ENCODE data around the gene KRT6A. TPM values are rescaled to one million over a fixed set of nuclear protein-coding genes. Genes with fewer than 3 reads are reported as not detected.

The KRT6A gene
- 0.62 TPM for total RNA-seq

- DNase-seq = no peak
Measured at GRCh38 chr12:52493172-52493571, at the start of gene KRT6A. Gene KRT6A (minus strand): TSS chr12:52493257. CDS start chr12:52493188, 69 bp downstream.

GRCh38 chr12:52542157-52542556, 49.1 kb upstream of the KRT6A start:
- no peak for DNase-seq

DNA sequence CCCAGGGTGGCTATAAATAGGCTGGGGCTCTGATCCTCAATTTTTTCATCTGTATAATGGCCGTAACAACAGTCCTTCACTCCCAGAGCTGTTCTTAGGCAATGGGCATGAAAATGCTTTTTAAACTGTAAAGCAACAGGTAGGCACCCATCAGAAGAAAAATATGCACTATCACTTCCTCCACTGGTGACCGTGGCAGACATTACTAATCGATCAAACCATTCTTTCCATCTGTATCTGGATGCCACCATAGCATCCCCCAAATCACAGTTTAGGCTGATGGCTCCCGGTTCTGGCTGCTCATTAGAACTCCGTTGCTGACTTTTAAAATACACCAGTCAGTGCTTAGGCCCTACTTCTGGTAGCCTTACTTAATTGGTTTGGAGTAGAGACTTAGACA, 48.7 kb upstream of the KRT6A start:
- DNase-seq = no peak

DNA sequence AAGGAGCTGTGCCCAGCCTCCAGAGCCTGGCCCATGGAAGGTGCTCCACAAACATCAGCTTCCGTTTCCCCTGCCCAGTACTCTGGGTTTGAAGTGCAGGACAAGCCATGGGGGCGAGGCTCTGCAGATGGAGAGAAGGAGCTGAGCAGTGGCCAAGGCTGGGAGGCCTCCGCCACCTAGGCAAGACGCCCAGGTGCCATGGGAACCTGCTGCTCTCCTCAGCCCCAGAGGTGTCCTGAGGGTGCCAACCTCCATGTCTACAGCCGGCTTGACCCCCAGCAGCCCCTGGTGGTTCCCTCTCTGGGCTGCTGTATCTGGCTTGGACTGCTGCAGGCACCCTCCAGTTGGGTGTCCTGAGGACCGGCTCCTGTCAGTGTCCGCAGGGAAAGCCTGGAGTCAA, 47.5 kb upstream of the KRT6A start:
- DNase-seq = no peak

GRCh38 chr12:52539821-52540173, 46.7 kb upstream of the KRT6A start:
- no peak for DNase-seq

- no peak for DNase-seq
Measured at GRCh38 chr12:52539083-52539820, 46.2 kb upstream of the KRT6A start.

DNA sequence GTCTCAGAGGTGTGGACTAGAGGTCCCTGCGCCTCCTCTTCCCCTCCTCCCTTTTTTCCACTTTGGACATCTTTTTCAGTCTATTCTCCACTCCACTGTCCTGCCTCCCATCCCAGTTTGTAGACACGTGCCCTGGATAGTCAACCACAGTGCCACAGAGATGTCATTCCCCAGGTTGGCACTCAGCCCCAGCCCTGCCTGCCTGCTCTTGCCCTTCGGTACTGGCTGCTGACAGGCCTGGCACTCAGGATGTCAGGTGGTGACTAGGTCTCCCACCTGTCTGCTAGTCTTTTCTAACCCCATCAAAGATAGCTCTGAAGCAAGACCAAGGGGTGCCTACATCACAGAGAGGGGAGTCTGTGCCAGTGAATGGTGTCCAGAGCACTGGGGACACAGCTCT, 44.0 kb upstream of the KRT6A start:
- no peak for DNase-seq

DNA sequence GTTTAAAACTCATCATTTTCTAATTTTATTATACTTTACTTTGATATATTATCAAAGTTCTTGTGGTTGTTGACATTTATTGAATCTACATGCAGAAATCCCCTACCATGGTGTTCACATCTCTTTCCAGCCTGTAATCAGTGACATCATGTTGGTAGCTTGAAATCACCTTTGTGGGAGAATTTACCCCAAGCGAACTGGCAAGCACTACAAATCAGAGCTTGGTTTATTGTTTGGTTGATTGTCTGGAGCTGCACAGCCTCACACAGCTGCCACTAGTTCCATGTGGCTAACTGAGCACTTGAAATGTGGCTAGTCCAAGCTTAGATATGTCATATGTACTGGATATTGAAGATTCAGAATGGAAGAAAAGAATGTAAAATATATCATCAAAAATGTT, 42.5 kb upstream of the KRT6A start:
- DNase-seq = no peak

- DNase-seq = no peak
Measured at GRCh38 chr12:52534482-52534881, 41.4 kb upstream of the KRT6A start.

- DNase-seq = no peak
Measured at GRCh38 chr12:52533686-52534470, 40.8 kb upstream of the KRT6A start.

GRCh38 chr12:52532636-52533035, 39.6 kb upstream of the KRT6A start:
- DNase-seq = no peak

GRCh38 chr12:52531566-52532300, 38.7 kb upstream of the KRT6A start:
- DNase-seq = no peak

DNA sequence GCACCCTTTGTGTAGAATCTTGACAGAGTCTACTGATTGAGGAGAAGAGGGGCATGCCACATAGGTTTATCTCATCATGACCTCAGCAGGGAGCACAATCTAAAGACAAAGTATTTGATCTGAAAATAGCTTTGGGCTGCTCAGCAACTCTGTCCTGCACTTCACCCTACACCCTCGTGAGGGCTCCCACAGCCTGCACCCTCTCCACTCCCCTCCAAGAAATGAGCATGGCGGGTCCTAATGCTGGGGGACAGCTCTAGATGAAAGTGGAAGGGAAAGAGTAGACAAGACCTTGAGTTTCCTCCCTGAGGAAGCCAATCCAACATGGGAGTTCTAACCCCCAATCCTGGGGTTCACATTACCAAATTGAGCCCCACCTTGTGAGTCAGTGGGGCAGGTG, 37.8 kb upstream of the KRT6A start:
- no peak for DNase-seq

- no peak for DNase-seq
Measured at GRCh38 chr12:52530366-52530765, 37.3 kb upstream of the KRT6A start.

- no peak for DNase-seq
Measured at GRCh38 chr12:52529846-52530245, 36.8 kb upstream of the KRT6A start.

GRCh38 chr12:52529417-52529816, 36.4 kb upstream of the KRT6A start:
- no peak for DNase-seq

GRCh38 chr12:52528641-52529143, 35.6 kb upstream of the KRT6A start:
- DNase-seq = peak; percentile 44

GRCh38 chr12:52527121-52527800, 34.2 kb upstream of the KRT6A start:
- DNase-seq = no peak

GRCh38 chr12:52526511-52526951, 33.5 kb upstream of the KRT6A start:
- DNase-seq = no peak

DNA sequence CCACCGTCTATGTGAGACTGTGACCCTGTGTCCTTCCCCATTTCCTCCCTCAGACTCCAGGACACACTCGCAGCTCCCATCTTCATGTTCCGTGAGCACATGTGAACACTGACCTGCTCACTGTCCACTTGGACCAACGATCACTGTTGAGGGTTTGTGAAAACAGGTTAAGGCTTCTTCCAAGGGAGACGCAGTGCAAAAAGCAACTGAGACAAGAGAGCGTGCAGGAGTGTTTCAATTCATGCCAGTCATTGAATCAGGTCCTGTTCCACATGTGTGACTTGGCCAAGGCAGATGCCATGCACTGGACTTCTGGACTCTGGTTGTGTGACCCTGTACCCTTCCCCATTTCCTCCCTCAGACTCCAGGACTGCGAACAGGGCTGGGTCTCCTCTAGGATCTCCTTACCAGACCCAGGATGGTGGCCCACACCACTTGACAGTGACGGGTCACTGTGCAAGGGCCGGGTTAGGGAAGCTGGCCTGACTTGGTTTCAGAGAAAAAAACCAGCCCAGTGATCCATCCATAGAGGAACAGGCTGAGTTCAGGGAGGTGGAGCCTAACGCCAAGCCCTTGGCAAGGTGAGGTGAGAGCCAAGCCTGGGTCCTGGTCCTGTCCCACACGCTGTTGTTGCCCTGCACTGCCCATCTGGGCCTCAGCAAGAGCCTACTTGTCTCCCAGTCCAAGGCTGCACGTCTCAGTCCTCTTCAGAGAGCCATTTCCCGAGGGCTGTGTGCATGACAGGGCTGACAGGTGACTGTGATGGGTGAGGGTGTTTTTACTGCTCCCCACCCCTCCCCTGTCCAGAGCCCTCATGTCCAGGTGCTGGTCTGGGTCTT, 32.8 kb upstream of the KRT6A start:
- no peak for DNase-seq

DNA sequence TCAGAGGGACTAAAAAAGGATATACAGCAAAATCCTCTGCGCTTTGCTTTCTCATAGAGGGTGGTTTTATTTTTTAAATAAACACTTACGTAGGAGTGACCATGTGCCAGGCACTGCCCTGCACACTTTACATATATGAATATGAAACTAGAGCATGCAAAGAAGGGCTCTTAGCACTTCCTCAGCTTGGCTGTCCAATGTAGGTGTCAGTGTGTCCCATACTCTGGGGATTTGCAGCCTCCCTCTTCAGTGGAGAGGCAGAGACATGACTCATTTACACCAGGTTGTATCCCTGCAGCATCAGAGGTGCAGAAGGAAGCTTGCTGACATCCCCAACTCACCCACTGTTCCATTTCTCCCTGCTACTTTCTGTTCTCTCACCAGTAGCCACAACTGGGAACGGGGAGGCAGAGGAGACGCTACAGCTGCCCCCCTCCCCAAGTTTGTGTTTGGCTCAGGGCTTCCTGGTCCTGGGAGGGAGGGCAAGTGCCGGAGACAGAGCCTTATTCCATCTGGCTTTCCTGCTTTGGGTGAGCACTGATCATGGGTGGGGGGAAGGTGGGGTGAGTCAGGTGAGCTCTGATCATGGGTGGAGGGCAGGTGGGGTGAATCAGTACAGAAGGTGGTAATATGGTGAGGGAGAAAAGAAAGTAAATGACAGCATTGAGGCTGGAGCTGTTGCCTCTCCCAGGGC, 32.0 kb upstream of the KRT6A start:
- peak; percentile 23 for DNase-seq
